GM21717 (cell line): Measurements from ENCODE around the gene ABHD2.

Experiments used
- ATAC-seq: cut with Tn5 transposase; IDR thresholded peaks from one replicate; pipeline ENCODE4 v1.9.1; 2021; ENCODE audit warnings: mild to moderate bottlenecking, moderate library complexity; ENCODE audit not compliant: unreplicated experiment

The ABHD2 gene

GRCh38 chr15:89096664-89097063 lies 8.4 kb downstream of the ABHD2 start:
- no peak for ATAC-seq

GRCh38 chr15:89097313-89097712 lies 9.1 kb downstream of the ABHD2 start:
- no peak for ATAC-seq

GRCh38 chr15:89098281-89098680 lies 10.0 kb downstream of the ABHD2 start:
- ATAC-seq = no peak

GRCh38 chr15:89099968-89100367 lies 11.7 kb downstream of the ABHD2 start:
- no peak for ATAC-seq

- no peak for ATAC-seq
Observed at GRCh38 chr15:89101302-89102193, 13.3 kb downstream of the ABHD2 start.

GRCh38 chr15:89103481-89104171 lies 15.4 kb downstream of the ABHD2 start:
- ATAC-seq = no peak

- ATAC-seq = no peak
Observed at GRCh38 chr15:89104172-89104564, 15.9 kb downstream of the ABHD2 start.

GRCh38 chr15:89105147-89105546 lies 16.9 kb downstream of the ABHD2 start:
- ATAC-seq = no peak

GRCh38 chr15:89106200-89106599 lies 17.9 kb downstream of the ABHD2 start:
- ATAC-seq = no peak

- ATAC-seq = no peak
Observed at GRCh38 chr15:89107984-89108383, 19.7 kb downstream of the ABHD2 start.

- ATAC-seq = no peak
Observed at GRCh38 chr15:89108835-89109234, 20.6 kb downstream of the ABHD2 start.

- no peak for ATAC-seq
Observed at GRCh38 chr15:89109238-89109637, 21.0 kb downstream of the ABHD2 start.

- no peak for ATAC-seq
Observed at GRCh38 chr15:89110060-89110459, 21.8 kb downstream of the ABHD2 start.

- ATAC-seq = no peak
Observed at GRCh38 chr15:89111352-89111751, 23.1 kb downstream of the ABHD2 start.

- no peak for ATAC-seq
Observed at GRCh38 chr15:89111961-89112340, 23.7 kb downstream of the ABHD2 start.

GRCh38 chr15:89112341-89112971 lies 24.2 kb downstream of the ABHD2 start:
- peak; percentile 79 for ATAC-seq

- no peak for ATAC-seq
Observed at GRCh38 chr15:89113296-89114024, 25.2 kb downstream of the ABHD2 start.

GRCh38 chr15:89114990-89115389 lies 26.7 kb downstream of the ABHD2 start:
- ATAC-seq = no peak

GRCh38 chr15:89115547-89115946 lies 27.3 kb downstream of the ABHD2 start:
- ATAC-seq = no peak

- ATAC-seq = no peak
Observed at GRCh38 chr15:89116404-89116803, 28.1 kb downstream of the ABHD2 start.

GRCh38 chr15:89117790-89118189 lies 29.5 kb downstream of the ABHD2 start:
- no peak for ATAC-seq
